ENCODE measurements around the gene PPP1R9A.

Gene PPP1R9A

DNA sequence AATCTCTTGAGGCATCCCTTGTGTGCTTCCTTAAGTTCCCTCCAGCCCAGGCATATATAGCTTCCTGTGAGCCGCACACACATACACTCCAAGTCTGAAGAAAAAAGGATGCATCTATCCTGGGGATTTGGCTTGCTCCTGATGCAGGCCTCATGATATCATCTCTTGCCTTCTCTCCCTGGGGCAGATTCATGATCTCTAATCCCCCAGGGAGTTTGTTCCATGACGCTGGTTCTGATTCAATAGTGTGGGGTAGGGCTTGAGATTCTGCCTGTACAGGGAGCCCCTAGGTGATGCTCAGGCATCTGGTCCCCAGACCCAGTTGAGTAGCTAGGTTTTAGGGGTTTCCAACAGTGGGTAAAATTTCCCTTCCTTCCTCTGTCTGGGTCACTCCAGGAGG, 415.5 kb downstream of the PPP1R9A start:
- no peak for DNase-seq

- DNase-seq: no peak
Observed at GRCh38 chr7:95323410-95324129, 416.2 kb downstream of the PPP1R9A start.

DNA sequence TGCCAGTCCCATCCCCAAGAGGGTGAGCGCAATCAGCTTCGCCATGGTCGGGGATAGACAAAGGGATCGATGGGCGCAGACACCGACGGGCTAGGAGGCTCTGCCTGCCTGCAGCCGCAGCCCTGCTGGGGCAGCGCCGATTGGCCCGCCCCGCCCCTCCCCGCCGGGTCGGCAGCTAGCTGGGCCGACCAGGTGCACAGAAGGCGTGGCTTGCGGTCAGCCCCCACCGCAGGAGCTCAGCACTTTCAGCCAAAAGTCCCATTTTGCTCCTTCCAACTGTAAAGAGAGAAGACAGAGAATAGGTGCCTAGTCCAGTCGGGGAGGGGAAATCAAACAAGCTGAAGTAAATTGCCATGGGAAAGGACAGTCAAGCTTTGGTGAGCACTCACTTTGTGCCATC, 417.0 kb downstream of the PPP1R9A start, which contains the start of gene PON1:
Gene PON1, minus strand, starts transcription at position 102 of the 400 bp plus-strand sequence. Its CDS starts 57 bp downstream, at position 45.
- no peak for DNase-seq

DNA sequence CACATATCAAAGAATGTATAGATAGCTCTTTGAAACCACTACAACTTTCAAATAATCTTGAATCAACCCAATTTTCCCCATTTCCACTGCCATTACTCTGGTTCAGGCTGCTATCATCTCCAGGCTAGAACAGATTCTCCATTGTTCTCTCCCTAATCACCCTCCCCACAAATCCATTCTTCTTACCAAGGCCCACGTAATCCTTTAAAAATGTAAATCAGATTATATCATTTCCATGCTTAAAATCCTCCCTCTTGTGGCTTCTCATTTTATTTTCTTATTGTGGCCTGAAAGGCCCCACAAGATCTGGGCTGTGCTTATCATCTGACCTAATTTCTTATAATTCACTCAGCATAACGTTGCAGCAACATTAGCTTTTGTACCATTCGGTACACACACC, 420.0 kb downstream of the PPP1R9A start:
- DNase-seq: no peak

GRCh38 chr7:95330204-95330960, 423.0 kb downstream of the PPP1R9A start:
- DNase-seq: no peak

DNA sequence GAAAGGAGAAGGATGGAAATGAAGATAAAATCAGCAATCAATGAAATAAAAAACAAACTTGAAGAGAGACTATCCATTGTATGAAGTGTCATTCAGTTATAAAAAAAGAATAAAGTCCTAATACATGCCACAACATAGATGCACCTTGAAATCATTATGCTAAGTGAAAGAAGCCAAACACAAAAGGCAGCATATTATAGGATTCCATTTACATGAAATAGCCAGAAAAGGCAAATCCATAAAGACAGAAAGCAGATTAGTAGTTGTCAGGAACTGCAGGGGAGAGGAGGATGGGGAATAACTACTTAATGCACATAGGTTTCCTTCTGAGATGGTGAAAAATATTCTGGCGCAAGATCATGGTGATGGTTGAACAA, 423.6 kb downstream of the PPP1R9A start:
- DNase-seq: no peak

DNA sequence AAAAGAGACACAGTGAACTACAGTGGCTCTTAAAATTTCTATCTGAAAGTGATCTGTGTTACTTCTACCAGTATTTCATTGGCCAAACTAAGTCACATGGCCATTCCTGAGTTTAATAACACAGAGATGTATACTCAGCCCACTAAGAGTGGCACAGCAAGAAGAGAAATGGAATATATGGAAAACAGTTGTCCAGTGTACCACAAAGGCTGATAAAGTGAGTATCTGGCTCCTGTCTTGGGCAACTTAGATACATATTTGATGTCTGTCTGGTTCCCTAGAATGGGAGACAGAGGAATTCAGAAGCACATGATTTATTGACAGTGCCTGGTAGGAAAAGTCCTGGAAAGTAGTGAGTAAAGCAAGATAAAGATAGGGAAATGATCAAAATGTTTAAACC, 427.1 kb downstream of the PPP1R9A start:
- DNase-seq: no peak

DNA sequence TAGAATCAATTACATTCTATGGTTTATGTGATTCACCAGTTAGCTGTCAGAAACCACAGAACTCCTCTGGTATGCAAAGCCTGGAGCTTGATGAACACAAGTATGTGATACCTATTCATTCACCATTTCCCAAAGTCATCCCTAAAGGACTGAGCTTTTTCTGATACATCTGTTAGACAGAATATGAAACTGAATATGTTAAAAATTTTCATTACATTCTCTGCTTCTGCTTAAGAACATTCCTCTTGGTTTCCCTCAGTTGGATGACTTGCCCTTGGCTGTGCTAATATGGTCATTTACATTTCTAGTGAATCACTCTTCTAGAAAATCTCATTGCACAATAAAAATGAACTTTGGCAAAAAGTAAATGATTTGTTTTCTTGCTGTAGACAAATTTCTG, 427.7 kb downstream of the PPP1R9A start:
- no peak for DNase-seq

GRCh38 chr7:95338832-95339231, 431.4 kb downstream of the PPP1R9A start:
- DNase-seq: no peak

DNA sequence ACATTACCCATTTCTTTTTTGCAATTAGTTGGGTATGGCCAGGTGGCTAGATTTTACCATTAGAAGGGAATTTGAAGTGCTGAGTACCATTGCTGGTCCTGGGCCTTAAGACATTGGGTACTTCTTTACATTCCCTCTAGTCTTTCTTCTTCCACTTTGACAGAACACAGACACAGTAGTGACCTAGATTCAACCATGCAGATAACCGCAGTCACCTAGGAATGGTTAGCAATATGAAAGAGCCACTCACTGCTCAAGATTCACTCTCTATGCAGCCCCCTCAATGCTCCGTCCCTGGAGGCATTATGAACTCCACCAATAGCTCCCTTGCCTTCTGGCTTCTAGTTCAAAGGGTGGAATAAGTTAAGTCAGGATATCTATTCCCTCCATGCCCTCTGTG, 433.1 kb downstream of the PPP1R9A start:
- DNase-seq: no peak

DNA sequence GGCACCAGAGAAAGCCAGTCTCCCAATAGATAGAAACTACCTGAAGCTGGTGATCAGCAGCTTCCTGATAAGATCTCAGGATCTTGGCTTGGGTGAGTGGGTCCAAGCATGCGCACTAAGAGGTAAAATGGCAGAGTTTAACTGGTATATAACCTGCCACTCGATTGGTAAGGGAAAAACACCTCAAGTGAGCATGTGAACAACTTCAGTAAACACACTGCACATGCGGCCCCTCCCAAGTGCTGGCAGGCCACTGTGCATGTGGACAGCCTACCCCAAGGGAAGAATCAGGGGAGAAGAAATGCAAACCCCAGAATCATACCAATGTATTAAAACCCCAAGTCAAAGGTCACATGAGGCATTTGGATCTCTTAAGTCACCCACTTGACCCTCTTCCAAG, 434.6 kb downstream of the PPP1R9A start:
- no peak for DNase-seq

DNA sequence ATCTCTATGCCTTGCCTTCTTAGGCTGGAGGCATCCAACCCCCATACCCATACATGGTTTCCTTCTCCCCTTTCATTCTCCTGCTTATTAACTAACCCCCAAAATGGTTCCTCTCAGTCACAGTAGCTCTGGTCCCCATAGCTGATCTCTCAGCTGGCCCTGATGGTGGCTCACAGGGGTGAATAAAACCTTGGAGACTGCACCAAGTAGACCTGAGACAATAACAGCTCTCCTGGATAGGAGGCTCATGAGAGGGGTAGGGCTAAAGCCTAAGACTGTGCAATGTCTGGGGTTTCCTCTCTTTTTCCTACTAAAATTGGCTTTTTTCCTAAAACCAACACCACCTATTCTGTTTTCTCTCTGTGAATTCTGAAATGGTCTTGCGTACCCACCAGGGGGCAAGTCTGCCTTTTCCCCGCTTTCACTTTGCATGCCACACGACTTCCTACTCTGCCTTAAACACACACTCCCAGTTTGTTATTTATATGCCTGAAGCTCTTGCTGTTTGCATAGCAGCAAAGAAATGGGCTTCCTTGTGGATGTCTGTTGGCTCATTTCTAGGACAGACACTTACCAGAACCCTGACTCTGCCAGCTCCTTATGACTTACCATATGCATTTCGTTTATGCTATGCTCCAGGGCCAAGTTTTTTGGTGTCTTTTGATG, 435.4 kb downstream of the PPP1R9A start:
- DNase-seq: no peak

Measured in C1 segment of cervical spinal cord (tissue), 14 donors.